Fibroblast of gingiva (primary cell): Measurements from ENCODE around the gene GYPC.
"Not testable (repeated sequence)": the region's sequence is repeated elsewhere in the genome, so short reads cannot be mapped to it uniquely, and the experiment has no call there.

Experiments used
- DNase-seq: peaks from one replicate; pipeline ENCODE4 v3.0.0-alpha.2; 2011; ENCODE audit warnings: low read depth

Gene GYPC

GRCh38 chr2:126671488-126671887, 15.5 kb downstream of the GYPC start:
- DNase-seq: no peak

DNA sequence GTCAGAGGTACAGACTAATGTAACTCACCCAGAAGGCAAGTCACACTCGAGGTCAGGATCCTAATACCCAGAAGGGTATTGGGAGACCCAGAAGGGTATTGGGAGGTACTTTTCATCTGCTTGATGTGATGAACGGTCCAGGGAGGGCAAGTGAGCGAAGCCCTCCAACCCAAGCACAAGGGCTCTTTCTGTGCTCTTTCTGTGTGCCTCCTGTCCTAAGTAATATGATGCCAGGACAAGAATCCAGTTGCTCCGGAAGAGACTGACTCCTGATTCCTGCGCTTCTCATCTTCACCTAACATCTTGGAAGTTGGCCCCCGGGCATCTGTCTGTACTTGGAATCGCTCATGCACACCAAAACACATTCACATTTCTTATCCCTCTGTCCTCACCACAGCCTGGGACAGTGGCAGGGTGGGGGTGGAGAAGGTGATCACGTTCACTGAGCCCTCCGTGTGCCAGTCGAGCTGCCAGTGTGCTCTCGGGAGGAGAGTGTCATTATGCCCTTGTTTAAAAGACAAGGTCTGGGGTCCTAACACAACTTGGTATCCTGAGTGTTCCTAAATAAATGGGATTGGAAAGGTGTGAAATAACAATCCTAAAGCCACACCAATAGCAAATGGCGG, 17.1 kb downstream of the GYPC start:
- no peak for DNase-seq

- no peak for DNase-seq
Observed at GRCh38 chr2:126674075-126674744, 18.3 kb downstream of the GYPC start.

- no peak for DNase-seq
Observed at GRCh38 chr2:126675637-126676036, 19.7 kb downstream of the GYPC start.

DNA sequence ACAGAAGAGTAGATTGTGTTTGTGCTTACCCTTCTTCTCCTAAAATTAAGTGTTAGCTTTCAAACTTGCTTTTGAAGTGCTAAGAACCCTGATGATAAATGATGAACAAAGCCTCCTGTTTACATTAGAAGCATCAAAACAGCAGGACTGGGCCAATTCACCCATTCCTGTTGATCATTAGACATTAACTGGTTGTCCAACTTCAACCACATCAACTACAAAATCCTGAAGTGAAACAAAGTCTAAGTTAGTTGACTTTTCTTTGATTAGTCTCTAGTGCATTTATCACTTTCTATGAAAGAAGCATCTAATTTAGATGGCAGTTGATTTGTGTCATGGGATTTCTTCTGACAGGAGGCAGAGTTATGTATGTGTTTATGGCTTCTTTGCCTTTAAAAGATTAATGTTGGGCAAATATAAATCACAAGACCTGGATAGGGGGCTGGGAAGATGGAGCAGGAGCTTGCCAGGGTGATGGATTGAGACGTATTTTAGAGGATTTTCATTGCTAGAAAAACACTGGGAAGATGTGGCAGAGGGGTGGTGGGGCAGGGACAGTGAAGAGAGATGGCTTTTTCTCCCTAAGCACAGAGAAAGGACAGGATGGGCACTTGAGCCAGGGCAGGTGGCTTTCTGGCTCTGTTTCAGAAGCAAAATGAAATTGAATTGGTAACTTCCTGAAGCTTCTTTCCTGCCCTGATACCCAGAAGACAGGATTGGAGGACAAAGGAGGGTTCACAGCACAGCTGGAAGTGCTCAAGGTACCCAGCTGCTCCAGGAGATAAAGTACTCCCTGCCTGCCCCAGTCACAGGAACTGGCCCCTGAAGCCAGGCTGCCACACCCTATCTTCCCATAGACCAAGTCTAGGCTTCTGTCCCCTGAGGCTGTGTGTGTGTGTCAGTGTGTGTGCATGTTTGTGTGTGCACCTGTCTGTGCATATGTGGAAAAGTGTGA, 20.5 kb downstream of the GYPC start:
- DNase-seq: no peak

GRCh38 chr2:126677176-126677538, 21.2 kb downstream of the GYPC start:
- no peak for DNase-seq

GRCh38 chr2:126678269-126679065, 22.5 kb downstream of the GYPC start:
- DNase-seq: no peak

DNA sequence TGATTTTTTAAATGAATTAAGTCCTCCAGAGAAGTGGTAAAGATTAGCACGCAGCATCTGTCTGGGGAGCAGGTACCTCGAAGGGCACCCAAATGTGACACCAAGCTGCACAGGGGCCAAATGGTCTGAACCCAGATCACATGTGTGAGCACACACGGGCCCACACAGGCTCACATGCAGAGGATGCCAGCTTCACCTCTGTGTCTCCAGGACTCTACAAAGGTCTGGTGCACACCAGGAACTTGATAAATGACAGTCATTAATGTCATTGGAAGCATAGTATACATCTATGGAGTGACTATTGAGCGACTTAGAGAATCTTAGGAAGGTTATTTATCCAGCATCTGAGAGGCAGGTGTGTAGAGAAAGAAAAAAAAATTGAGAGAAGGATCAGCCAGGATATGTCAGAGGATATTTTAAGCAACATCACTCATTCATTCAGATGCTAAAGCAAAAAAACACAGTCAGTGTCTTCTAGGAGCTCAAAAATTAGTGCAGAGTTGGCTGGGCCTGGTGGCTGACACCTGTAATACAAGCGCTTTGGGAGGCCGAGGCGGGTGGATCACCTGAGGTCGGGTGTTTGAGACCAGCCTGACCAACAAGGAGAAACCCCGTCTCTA, 23.2 kb downstream of the GYPC start:
- no peak for DNase-seq

DNA sequence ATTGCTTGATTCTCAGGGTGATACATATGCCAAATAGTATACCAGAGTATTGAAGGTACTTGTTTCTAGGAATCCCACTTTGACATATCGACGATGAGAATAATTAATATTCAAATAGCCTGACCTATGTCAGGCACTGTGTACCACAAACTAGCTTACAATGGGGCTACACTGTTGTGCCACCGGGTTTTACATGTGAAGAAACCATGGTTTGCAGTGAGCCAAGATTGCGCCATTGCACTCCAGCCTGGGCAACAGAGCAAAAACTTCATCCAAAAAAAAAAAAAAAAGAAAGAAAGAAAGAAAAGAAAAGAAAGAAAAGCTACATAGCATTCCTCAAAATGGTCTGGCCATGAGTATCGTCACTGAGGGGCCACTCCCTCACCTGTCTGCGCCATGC, 25.5 kb downstream of the GYPC start:
- peak; percentile 41 for DNase-seq

GRCh38 chr2:126685629-126686028, 29.7 kb downstream of the GYPC start:
- DNase-seq: no peak

DNA sequence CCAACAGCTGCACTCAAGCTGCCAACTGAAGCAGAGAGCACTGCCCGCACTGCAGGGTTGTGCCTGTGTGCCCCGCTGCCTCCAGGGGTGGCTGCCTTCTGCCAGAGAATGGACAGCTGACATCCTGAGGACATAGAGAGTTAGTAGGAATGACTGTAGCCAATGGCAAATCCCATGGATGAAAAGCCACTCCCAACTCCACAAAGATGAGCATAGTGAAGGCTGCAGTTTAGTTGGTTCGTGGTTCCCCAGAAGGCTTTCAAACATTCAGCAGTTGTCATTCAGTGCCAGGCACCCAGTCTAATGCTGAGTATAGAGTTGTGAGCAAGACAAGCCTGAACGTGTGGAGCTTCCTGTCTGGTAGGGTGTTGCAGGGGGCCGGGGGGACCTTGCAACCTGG, 30.3 kb downstream of the GYPC start:
- no peak for DNase-seq

- DNase-seq: no peak
Observed at GRCh38 chr2:126686841-126687485, 31.0 kb downstream of the GYPC start.

- no peak for DNase-seq
Observed at GRCh38 chr2:126687503-126687902, 31.5 kb downstream of the GYPC start.

- DNase-seq: not testable (repeated sequence)
Observed at GRCh38 chr2:126688594-126688993, 32.6 kb downstream of the GYPC start.

GRCh38 chr2:126692241-126692640, 36.3 kb downstream of the GYPC start:
- not testable (repeated sequence) for DNase-seq

- DNase-seq: not testable (repeated sequence)
Observed at GRCh38 chr2:126692934-126693592, 37.1 kb downstream of the GYPC start.

DNA sequence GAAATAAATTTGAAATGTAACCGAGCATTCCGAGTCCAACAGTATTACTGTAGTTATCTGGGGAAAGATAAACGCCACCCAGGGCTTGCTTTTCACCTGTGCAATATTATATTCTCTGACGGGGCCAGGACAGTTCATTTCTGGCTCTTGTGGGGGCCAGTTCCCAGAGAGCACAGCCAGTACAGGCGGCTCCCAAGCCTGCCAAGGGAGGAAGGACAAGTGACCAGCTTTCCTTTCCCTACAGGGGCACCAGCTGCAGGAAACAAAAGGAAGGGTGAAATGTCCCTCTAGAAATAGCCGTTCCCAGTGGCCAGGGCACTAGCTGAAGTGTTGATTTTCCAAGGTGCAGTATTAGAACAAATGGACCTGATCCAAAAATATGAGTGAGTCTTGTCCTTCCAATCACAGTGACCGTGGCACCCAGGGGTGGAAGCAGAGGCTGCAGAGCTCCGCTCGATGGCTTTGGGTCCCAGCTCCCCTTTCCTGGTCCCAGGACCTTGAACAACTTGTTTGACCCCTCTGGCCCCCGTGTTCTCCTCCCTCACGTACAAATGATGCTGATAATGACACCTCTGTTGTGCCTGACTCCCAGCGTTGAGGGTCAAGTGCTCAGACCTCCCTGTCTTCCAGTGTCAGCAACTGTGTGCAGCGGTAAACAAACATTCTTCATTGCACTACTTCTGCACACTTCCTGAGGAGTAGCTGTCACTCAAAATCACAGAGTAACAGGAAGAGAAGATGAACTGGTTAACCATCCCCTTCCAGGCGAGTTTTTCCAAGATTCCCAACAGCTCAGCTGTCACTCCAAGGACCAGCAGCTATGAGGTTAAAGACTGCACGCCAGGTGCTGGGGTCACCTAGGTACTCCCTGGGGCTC, 40.9 kb downstream of the GYPC start:
- no peak for DNase-seq

DNA sequence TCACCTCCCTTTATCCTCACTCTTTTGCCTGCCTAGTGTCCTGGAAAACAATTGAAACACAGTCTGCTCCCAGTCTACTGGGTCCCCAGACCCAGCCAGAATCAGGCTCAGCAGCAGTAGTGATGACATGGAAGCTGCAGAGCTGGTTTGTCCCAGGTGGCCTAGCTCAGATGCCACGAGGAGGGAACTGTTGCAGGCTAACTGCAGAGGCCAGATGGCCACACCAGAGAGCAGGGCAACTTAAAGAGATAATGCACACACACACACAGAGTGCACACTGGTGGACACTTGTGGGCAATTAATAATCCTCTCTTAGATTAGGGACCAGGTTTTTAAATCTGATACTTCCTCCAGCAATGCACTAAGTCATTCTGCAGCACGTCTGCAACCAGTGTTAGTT, 42.4 kb downstream of the GYPC start:
- no peak for DNase-seq

- DNase-seq: no peak
Observed at GRCh38 chr2:126699018-126699417, 43.1 kb downstream of the GYPC start.
